SKM-1 (cell line): ENCODE results near the gene SRSF8.
A peak's percentile ranks its signal among the peaks of the same experiment; 100 is the strongest.

Experiments used
- DNase-seq: peaks from one replicate; lab custom pipeline; 2025; ENCODE audit not compliant: unreplicated experiment; lab: John Stamatoyannopoulos, UW

SRSF8 gene

GRCh38 chr11:95068549-95068948 lies 1.8 kb downstream of the SRSF8 start:
- peak; percentile 75 for DNase-seq

DNA sequence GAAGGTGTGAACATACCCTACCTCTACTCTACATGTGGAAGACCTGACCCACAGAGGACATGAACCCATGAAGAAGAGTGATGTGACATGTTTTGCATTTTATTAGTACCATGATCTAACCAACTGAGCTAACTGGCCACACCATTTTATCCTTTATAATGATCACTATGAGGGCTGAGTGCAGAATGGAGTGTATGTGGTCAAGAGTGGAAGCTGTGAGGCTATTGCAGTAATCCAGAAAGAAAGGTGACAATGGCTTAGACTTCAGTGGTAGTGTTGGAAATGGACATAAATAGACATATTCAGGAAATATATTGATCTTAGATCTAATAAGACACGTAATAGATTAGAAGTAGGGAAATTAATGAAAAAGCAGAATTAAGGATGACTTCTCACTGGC lies 3.8 kb downstream of the SRSF8 start:
- no peak for DNase-seq

GRCh38 chr11:95072948-95073347 lies 6.2 kb downstream of the SRSF8 start:
- DNase-seq: no peak

DNA sequence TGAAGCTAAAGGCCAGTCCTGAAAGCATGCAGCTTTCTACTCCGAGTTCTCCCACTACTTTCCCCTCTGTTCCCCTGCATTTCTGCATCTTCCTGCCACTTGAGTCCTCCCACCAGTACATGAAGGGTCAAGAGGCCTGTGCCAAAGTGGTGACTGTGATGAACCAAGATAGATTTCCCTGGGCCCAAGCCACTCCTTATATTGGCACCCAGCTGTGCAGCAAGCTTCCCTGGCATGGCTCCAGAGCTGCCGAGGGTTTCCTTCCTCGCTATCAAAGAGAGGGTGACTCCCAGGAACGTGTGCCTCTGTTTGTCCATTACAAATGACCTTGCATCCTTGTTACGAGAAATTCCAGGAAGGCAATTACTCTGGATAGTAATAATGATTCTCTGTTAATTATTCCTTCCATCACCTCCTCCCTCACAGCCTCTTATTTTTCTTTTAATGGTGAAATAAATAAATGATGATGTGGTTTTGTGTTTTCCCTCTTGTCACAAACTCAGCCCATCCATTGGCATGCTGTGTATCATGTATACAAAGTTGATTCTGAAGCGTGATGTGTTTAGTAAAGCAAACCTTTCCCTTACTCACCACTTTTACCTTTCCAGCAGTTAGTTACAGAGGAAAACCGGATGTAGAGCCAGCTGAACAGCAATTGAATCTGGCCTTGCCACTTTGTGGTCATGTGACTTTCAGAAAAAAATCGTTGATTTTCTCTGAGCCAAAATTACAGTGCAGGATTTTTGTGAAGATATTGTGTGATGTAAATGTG lies 8.3 kb downstream of the SRSF8 start:
- DNase-seq: no peak

DNA sequence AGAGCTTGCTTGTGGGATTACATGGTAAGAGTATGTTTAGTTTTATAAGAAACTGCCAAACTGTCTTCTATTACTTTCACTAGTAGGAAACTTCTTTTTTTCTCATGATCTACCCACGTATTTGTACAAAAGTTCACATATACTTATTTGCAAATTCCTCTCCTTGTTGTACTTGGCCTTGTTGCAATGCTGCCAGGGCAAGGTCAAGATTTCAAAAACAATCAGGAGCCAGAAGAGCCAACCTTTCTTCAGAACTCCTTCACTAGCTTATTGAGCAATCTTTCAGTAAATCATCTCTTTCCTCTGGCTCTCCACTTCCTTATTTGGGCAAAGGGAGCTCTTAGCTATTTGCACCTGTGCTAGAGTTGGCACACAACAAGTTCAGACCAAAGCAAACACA lies 9.7 kb downstream of the SRSF8 start:
- peak; percentile 52 for DNase-seq

DNA sequence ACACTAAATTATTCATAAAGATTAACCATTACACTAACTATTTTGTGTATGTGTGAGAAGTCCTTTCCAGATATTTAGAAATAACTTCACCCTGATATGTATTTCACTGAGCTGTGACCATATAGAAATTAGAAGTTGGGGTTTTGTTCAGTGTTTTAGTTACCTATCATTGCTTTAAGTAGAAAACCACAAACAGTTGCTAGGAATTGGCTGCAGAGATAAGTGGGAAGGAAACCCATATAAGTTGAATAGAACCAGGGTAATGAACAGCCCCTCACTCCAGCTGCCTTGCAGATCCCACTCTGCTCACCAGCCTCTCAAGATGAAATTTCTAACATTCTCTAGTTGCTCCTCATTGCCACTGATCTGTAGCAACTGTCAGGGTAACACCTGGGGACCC lies 10.3 kb downstream of the SRSF8 start:
- no peak for DNase-seq

DNA sequence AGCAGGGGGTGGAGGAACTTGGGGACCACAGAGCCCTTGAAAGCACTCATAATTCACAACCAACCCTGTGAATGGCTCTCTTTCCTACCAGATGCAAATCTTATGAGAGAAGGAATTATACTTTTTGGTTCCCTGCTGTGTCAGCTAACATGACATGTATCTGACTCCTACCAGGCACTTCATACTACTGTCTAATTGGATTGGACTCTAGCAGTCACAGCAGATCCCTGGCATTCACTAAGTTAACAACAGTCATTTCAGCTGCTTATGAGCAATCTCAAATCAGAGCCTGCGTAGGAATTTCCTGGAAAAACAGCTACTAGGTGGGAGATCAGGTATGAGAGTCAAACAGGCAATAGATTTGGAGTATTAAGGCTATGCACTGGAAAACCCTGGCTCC lies 11.8 kb downstream of the SRSF8 start:
- no peak for DNase-seq

DNA sequence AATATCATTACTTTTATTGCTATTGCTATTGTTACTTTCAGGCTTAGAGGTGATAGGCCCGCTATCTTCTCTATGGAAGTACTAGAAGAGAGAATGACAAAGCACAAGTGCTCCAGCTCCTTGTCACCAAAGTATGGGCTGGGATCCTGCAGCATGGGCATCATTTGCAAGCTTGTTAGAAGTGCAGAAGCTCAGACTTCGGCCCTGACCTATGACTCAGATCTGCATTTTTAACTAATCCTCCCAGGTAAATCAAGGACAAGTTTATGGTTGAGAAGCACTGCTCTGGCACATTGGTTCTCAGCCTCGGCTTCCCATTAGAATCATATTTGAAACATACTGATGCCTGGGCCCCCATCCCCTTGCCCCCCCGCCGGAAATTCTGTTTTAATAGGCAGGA lies 14.3 kb downstream of the SRSF8 start:
- no peak for DNase-seq

GRCh38 chr11:95081412-95081811 lies 14.7 kb downstream of the SRSF8 start:
- DNase-seq: no peak

DNA sequence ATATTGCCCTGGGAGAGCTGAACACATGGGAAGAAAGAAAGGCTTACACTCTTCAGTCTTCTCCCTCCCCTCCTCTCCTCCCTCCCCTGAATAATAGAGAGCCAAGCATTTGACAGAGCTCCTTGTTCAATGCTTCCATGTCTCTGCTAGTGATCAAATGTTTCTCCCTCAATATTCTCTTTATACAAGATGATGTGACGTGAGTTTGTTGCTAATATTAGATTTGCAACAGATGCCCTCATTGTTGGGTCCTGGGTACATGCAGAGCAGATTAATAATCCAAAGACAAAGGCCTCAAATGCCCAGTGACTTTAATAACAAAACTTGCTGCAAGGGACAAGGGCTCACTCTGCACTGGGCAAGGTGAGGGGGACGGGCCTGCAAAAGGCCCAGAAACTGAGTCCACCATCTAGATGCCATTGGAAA lies 15.9 kb downstream of the SRSF8 start:
- no peak for DNase-seq

GRCh38 chr11:95084509-95084908 lies 17.8 kb downstream of the SRSF8 start:
- no peak for DNase-seq

DNA sequence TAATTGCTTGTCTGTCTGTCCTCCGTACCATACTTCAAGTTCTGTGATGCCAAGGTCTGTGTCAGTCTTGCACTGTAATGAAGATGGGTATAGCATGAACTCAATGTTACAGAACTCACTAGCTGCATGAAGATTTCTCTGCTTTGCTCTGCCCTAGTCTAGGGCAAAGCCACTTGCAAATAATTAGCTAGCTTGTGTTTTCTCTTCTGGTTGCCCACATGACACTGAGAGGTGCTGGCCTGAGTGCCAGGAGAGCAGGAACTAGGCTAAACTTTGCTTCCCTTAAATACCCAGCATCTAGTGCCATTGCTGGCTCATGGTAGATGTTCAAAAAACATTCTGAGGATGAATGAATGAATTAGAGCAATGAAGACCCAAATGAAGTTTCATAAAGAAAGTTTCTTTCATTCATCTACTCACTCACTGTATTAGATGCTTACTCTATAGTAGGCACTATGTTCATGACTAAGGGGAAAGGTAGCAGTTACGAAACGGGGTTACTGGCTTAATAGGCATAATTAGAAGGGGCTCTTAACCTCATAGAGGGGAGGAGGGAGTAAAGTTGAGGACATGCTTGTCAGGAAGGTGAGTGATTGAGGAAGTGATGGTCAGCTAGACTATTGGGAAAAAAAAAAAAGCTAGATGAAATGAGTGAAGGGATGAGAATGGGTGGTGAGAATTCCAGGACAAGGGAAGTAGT lies 18.5 kb downstream of the SRSF8 start:
- no peak for DNase-seq

GRCh38 chr11:95086151-95086550 lies 19.4 kb downstream of the SRSF8 start:
- no peak for DNase-seq

DNA sequence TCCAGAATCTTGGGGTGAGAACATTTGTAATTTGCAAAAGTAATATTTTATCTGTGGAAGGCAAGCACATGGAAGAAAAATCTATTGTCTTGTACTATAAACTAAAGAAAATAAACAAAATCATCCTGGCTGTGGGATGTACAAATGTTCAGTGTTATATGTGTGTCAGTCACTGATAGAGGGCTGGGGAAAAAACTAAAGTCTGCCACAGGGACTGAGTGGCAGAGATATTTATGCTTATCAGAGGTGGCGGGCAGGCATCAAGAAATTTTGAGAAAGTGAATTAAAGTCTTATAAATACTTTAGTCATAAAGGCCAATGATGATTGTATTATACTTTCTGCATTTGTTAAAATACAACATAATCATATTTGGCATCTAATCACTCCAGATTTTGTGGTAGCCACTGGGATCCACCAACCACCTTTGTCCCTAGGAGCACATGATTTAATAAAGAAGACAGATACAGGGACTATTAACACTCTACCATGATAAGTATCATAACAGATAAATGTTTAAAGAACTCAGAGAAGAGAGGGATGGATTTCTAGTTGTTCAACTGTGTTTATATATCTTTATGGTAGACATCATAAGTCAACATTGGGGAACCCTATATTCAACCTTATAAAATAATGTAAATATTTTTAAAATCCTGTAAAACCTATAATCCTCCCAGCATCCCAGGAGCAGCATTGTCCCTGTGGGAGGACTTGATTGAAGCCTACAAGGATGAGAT lies 20.3 kb downstream of the SRSF8 start:
- no peak for DNase-seq

DNA sequence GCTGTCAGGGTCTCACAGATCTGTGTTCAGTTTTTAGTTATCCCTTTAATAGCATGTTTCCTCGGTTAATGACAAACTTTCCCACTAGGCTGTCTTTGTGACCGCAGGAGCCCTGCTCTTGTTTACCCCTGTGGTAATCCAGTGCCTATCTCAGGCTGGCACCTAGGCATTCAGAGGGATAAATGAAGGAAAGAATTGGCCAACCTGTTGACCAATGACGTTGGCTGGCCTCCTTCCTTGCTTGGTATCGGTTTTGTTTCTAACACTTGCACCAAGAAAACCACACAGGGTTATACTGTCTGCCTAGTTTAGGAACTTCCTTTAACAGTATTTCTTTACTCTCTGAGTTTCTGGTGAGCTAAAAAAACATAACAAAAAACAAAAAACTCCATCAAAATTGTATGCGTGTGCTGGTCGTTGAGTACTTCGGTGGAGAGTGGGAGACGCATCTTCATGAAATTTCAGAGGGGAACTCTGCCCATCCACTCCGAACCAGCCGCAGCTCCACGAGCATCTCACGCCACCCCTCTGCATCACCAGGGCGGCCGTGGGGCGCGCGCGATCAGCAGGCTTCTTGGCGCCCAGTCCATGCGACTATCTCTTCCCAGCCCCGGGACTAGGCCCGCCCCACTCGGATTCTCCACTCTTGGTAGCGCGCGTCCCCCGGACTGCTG lies 22.4 kb downstream of the SRSF8 start:
- no peak for DNase-seq

- DNase-seq: peak; percentile 69
Measured at GRCh38 chr11:95089620-95090542, 23.2 kb downstream of the SRSF8 start, which contains the start of gene ENDOD1. ENDOD1 (plus strand) TSS chr11:95089846; CDS start chr11:95089928, 82 bp downstream.

- DNase-seq: no peak
Measured at GRCh38 chr11:95091663-95092180, 25.0 kb downstream of the SRSF8 start.

GRCh38 chr11:95092549-95093324 lies 26.0 kb downstream of the SRSF8 start:
- peak; percentile 11 for DNase-seq

- no peak for DNase-seq
Measured at GRCh38 chr11:95093548-95093947, 26.8 kb downstream of the SRSF8 start.
